HL-60/S4 (cell line): ENCODE measurements around the gene MXI1.
"Not testable (repeated sequence)": the region's sequence is repeated elsewhere in the genome, so short reads cannot be mapped to it uniquely, and the experiment has no call there.

Experiments
- in situ Hi-C: fragments of 300-500 bp; cut with MboI; formaldehyde crosslinking; loops from 2 replicates; pipeline ENCODE4 v1.14.3; 2022; ENCODE audit warnings: low sequenced_read_pairs

The MXI1 gene

DNA sequence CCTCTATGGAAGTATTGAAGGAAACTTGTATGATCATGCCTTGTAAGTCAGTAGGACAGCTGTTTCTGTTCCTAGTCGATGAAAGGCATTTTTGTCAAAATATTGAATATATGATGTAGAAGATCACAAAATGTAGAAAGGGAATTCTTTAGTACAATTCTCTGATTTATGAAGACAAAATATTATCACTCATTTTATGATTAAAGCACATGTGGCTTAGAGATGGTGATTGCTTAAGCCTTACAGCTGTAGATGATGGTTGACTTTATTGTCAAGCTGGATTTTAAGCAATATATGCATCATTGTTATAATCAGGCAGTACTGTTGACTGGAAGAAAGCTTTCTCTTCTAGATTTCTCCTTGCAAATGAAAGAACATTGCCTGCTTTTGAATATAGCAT, 26.4 kb downstream of the MXI1 start:
- in situ Hi-C loops = no loop called here

DNA sequence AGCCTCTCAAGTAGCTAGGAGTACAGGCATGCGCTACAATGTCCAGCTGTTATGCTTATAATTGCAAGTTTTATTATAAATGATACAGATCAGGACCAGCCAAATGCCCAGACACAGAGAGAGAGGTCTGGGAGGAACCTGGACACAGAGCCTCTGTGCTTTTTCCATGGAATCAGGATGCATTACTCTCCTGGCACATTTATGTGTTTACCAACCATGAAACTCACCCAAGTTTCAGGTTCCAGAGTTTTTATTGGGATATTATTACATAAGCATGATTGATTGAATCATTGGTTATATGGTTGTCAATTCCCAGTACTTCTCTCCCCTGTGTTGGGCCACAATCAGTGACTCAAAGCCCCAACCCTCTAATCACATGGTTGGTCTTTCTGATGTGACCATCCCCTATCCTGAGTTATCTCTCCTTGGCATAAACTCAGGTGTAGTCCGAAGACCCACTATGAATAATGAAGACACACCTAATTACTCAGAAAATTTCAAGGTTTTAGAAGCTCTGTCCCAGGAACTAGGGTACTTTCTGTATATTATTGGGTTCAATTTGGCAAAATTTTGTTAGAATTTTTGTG, 30.6 kb downstream of the MXI1 start:
- in situ Hi-C loops = no loop called here

DNA sequence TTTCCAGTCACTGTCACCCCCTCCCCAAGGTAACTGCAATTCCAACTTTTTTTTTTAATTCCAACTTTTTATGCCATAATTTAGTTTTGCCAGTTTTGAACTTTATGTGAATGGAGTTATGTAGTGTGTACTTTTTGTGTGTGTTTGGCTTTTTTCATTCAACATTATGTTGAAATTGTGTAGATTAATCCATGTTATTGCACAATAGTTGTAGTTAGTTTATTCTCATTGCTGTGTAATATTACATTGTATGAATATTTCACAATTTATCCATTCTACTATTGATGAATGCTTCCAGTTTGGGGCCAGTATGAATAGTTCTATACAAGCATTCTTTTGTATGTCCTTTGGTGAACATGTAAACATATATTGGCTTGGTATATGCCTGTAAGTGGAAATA, 32.5 kb downstream of the MXI1 start:
- in situ Hi-C loops = no loop called here

DNA sequence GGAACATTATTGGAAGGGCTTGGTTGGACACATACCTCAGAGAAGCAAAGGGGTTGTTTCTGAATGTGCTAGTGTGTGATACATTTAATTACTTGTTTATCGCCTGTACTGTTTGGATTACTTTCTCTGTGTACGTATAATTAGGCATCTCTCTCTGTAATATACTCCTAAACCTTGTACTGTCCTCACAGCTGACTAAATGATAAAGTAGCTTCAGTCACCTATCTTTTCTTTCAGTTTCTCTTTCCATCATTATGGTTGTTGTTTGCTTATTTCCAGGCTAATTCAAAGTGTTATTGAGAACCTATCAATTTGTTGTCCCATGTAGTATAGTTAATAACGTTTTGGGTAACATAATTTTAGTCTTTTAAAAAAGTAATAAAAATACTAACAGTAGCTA, 34.0 kb downstream of the MXI1 start:
- in situ Hi-C loops = no loop called here

DNA sequence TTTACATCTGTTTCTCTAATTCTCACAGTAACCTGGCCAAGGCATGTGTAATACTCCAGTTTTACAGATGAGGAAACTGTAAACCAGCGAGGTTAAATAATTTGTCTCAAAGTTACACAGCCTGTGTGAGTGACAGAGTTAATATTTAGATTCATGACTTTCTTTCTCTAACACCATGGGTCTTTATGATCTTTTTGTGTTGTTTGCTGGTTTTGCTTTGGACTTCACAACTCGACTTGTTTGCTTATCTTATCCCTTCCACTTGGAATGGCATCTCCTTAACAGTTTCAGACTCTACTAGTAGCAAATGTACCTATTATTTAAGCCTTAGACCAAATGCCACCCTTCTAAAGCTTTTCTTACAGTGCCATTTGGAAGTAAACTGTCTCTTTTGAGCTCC, 34.4 kb downstream of the MXI1 start:
- in situ Hi-C loops = no loop called here

DNA sequence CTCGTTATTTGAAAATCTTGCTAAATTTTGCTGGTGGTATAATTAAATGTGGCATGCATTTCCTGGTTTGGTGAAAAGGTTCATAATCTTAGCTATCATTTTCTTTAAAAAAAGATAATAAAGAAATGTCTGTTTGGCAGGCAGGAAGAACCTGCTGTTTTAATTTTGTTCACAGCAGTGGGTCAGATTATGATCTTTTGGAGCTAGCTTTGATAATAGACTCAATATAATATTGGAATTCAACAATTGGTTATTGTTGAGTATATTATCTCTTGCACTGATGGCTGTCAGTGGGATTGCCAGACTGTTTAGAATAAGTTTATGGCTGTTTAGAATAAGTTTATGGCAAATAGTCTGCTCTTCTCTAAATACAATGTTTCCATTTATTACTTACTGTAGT, 35.1 kb downstream of the MXI1 start:
- in situ Hi-C loops = no loop called here

DNA sequence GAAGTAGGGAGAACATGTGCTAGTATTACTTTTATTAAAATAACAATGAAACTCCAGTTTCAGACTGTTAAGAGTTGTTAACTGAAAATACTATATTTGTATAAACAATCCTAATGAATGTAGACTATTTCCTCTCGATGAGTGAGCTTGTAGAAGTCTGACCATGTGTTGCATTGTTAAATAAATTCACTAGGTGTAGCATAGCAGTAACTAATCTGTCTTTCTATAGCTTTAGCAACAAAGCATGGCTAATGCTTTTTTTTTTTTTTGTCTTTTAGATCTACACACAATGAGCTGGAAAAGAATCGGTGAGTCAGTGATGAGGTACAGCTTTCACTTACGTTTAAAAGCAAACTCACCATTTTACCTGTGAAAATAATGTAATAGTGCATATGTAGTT, 37.1 kb downstream of the MXI1 start:
- in situ Hi-C loops = no loop called here

DNA sequence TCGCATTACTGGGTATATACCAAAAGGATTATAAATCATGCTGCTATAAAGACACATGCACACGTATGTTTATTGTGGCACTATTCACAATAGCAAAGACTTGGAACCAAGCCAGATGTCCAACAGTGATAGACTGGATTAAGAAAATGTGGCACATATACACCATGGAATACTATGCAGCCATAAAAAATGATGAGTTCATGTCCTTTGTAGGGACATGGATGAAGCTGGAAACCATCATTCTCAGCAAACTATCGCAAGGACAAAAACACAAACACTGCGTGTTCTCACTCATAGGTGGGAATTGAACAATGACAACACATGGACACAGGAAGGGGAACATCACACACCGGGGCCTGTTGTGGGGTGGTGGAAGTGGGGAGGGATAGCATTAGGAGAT, 40.4 kb downstream of the MXI1 start:
- in situ Hi-C loops = not testable (repeated sequence)

DNA sequence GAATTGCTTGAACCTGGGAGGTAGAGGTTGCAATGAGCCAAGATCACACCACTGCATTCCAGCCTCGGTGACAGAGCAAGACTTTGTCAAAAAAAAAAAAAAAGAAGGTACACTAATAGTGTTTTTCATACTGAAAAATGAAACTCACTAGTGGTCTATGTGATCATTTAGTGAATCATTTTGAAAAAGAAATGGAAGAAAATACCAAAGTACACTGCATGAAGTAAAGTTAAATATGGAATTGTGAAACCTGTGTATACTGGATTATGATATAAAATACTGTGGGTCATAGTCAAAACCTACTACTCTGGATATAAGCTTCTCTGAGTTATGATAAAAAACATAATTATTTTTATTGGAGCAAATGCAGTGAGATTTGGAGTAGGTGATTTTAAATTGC, 42.1 kb downstream of the MXI1 start:
- in situ Hi-C loops = not testable (repeated sequence)

DNA sequence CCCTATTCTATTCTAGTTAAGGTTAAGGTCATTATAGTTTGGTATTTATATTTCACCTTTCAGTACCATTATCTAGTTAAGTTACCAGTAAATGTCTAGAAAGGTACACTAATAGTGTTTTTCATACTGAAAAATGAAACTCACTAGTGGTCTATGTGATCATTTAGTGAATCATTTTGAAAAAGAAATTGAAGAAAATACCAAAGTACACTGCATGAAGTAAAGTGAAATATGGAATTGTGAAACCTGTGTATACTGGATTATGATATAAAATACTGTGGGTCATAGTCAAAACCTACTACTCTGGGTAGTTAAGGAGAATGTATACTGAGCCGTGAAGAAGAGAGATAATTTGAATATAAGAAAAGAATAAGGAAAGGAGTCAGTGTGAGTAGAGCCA, 44.0 kb downstream of the MXI1 start:
- in situ Hi-C loops = not testable (repeated sequence)

DNA sequence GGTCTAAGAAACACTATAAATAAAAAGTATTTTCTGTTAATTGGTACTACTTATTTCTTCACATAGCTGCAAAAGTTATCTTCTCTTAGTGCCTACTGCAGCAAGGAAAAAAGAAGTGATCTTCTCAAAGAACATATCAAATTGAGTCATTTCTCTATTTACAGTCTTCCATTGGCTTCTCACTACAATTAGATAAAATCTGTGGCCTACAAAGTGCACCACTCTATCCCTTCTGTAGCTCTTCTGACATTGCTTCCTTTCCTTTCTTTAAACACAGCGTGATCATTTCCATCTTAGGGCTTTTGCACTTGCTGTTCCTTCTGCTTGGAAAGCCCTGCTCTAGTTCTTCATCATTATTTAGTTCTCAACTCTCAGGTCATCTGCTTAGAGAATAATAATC, 44.7 kb downstream of the MXI1 start:
- in situ Hi-C loops = no loop called here

DNA sequence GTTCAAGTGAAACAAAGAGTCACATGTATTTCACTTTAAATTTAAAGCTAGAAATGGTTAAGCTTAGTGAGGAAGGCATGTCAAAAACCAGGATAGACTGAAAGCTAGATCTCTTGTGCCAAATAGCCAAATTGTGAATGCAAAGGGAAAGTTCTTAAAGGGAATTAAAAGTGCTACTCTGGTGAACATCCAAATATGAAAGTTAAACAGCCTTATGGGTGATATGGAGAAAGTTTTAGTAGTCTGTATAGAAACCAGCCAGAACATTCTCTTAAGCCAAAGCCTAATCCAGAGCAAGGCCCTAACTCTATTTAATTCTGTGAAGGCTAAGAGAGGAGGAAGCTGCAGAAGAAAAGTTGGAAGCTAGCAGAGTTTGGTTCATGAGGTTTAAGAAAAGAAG, 47.1 kb downstream of the MXI1 start:
- in situ Hi-C loops = no loop called here

DNA sequence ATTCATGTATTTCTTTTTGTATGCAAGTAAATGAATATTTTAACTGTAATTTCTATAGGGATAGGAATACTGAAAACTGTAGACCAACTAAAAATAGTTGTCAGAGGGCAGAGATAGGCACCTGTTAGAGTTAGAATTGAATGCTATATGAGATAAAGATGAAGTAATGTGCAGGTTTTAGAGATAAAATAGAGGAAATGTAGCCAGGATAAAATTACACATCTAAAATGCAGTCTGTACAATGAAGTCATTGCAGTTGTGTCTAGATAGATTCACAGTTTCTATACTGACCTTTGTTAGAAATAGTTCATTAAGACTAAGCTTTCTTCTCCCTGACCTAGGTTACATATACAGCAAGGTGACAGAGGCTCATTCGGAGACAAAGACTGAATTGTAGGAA, 51.1 kb downstream of the MXI1 start:
- in situ Hi-C loops = no loop called here

DNA sequence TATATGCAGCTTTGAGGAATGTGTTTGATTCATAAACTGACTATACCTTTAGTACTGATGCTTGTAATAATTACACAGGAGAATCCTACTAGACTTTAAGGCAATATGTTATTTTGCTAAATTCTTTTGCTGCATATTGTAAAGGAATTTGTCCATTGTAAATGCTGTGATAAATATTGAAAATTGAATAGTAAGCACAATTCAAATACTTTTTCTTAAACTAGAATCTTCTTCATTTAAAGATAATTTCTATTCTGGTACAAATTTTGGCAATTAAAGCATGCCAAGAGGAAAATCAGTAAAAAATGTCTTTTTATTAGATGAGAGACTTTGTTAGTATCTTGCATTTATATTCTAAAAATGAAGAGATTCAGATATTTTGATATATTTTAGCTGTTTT, 51.9 kb downstream of the MXI1 start:
- in situ Hi-C loops = no loop called here

DNA sequence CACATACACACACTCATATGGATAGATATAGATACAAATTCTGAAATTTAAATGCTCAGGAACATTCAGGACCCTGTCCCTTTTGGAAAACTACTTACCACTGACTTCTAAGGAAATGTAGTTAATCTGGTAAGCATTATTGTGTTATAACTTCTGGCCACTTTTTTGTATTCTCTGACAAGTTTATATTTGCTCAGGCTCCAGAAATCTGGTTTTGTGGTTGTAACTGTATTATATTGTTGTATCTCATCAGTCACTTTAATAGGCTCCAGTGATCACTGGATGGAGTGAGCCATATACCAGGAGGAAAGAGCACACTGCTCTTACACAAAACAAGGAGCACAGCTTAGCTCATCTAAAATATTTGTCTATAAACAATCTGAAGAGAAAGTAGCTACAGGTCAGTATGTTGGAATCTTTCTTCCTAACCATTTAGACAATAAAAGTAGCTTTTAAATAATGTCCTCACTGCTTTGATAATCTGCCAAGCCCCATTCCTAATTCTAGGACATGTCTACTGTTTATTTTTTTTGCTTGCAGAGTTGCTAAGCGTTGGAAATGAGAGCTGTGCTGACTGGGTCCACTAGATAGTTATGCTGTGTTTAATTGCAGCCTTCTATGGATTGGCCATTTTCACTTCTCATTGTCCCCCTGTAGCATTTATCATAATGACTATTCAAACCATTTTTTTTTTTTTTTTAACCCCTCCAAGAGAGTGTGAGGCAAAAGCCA, 53.5 kb downstream of the MXI1 start:
- in situ Hi-C loops = no loop called here

DNA sequence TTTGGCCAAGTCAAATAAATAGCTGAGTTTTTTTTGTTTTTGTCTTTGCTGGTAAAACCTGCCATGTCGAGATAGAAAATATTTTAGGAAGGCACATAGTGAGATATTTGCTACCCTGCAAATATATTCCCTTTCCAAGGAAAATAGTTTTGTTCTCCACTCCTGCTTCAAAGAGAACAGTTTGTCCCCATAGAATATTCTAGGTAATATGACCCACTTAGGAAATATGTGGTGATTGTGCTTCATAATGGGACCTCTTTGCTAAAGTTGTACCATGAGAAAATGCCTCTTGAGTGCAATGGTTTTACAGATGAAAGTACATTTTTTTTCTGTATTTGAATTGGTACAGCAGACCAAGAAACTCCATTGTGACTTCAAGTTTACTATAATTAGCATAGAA, 55.8 kb downstream of the MXI1 start:
- in situ Hi-C loops = no loop called here

DNA sequence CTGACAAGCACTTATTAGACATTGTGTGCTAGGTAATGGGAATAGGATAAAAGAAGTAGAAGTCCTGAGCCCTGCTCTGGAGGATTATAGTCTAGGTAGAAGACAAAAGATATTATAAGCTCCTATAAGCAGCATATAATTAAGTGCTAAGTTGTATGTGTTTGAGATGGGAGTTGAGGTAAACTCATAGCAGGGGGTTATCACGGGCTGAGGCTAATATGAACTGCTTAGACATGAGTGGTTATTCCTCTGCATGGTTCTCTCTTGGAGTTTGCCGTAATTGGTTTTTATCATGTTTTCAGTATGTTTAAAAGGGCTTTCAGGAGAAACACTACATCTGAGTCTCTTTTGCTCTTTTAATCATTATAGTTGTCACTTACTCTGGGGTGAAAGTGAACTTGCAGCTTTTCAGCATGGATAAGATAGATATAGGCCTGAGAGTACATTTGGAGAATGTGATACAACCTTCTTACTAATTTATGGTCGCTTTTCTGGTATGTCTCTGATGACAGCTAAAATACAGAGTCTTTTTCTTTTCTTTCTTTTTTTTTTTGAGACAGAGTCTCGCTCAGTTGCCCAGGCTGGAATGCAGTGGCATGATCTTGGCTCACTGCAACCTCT, 58.3 kb downstream of the MXI1 start:
- in situ Hi-C loops = no loop called here

DNA sequence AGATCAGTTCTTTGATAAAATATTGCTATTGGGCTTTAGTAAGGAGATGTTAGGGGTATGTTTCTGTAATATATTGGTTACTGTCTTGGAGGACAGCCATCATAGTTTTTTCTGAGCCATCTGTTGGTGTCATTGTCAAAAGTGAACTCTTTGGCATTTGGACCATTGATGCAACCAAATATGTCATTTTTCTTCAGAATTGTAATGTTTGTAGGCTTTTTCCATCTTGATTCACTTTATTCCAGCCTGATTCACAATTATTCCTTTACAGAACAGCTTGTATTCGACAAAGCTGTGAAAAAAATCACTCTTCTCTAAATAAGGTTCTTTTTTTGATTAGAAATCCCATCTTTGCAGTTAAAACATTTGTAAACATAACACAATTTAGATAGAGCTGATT, 59.9 kb downstream of the MXI1 start:
- in situ Hi-C loops = no loop called here

DNA sequence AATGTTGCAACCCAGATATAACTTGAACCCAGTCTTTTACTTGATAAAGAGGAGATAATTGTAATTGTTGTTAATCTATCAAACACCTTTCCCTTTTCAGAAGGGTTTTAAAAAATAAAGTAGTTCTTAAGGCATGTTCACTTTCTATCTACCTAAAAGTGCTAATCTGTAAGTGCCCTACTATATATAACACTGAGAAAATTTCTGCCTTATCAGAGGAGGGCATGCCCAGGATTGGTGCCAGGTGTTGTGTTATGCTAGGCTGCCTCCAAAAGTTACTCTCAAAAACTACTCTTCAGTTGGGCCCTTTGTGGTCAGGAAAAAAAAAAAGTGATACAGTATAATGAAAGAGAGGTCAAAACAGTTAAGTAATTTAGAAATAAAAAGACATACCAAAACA, 61.0 kb downstream of the MXI1 start:
- in situ Hi-C loops = no loop called here

DNA sequence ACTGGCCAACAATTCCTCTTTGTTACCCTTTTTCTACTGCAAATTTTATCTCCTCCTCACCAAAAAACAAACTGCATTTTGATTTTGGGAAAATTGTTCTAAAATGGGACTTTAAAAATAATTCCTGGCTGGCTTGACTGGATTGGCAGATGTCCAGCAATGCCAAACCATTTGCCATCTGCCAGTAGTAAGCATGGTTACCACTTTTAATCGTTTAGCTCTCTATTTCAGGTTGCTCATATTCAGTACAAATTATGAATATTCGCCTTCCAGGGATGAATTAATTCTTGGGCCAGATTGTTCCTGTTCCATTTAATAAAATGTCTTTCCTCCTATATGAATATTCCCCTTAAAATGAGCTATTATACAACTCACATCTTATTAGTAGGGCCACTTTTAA, 61.6 kb downstream of the MXI1 start:
- in situ Hi-C loops = no loop called here

DNA sequence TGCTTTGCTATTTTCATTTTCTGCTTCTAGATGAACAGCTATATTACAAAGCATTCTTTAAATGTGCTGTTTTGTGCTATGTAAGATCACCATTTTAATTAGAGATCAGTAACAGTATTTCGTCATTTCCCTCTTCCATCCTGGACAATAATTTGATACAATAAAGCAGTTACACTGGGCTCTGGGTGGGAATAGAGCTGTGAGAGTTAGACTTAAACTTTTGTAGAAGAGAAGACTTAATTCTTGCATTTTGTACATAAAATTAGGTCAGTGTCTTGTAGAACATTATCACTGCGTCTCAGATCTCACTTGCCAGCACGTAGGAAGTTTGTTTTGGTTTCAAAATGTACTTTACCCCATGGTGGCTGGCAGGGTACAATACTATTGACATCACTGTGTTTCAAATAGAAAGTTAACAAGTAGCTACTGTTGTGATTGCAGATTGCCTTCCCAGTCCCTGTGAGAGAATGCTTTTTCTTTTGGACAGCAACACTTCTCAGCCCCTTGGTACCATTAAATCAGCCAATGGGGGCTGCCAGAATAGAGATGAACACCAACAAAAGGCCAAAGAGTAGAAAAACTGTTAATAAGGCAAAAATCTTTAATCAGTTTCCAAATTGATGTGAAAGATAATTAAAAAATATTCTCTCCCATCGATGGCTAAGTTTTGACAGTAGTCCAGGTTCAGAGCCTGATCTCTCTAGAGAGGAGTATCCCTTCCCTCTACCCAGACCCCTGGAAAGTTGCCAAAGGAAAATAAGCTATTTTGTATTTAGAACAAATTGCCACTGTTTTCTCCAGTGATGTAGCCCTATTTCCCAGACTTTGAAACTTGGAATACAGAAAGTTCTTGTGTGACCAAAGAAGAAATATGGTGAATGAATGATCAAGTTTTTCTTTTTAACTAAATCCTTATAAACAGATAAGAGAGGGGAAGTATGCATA, 62.2 kb downstream of the MXI1 start:
- in situ Hi-C loops = no loop called here

DNA sequence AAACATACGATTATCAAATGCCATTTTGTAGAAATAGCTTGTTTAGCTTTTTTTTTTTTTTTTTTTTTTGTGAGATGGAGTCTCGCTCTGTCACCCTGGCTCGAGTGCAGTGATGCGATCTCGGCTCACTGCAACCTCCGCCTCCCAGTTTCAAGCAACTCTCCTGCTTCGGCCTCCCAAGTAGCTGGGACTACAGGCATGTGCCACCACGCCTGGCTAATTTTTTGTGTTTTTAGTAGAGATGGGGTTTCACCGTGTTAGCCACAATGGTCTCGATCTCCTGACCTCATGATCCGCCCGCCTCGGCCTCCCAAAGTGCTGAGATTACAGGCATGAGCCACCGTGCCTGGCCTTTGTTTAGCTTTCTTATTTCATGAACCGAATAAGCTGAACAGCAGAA, 65.6 kb downstream of the MXI1 start:
- in situ Hi-C loops = not testable (repeated sequence)
